ENCODE results near the gene ENDOU.

DNA sequence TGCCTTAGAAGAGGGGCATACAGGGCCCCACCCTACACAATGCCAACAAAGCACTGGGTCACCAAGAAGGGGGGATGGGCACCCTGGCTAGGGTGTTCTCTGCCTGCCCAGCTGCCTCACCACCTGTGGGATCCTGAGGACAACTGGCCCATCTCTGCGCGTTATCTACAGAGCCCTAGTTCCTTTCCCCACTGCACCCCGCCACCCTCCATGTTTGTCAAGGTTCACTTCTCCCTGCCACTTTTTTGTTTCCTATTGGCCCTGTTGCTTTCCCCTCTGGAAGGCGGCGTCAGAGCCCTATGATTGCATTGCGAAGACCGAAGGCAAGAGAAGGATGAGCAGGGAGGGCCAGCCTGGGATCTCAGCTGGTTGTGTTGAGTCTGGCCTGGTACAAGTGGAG, 49.4 kb upstream of the ENDOU start:
- TF ChIP-seq, protein P1, sequence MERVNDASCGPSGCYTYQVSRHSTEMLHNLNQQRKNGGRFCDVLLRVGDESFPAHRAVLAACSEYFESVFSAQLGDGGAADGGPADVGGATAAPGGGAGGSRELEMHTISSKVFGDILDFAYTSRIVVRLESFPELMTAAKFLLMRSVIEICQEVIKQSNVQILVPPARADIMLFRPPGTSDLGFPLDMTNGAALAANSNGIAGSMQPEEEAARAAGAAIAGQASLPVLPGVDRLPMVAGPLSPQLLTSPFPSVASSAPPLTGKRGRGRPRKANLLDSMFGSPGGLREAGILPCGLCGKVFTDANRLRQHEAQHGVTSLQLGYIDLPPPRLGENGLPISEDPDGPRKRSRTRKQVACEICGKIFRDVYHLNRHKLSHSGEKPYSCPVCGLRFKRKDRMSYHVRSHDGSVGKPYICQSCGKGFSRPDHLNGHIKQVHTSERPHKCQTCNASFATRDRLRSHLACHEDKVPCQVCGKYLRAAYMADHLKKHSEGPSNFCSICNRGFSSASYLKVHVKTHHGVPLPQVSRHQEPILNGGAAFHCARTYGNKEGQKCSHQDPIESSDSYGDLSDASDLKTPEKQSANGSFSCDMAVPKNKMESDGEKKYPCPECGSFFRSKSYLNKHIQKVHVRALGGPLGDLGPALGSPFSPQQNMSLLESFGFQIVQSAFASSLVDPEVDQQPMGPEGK (CRISPR knock-in tag; IDR thresholded peaks at IDR 0.05; ENCODE audit: borderline replicate concordance): no peak
- no peak for TF ChIP-seq TCF4 (CRISPR knock-in tag; IDR thresholded peaks at IDR 0.05; ENCODE audit: borderline replicate concordance)
- TF ChIP-seq OSR1 (CRISPR knock-in tag; IDR thresholded peaks at IDR 0.05): no peak
- TF ChIP-seq ZNF565 (CRISPR knock-in tag; conservative IDR thresholded peaks at IDR 0.05; ENCODE audit: low read depth): no peak

Measured in SK-N-SH treated with all-trans-retinoic acid at 6 μM for 48 hours (cell line).